Islet precursor cell (in vitro differentiated cells): Measurements from ENCODE around the gene MTMR12.
"Not testable (repeated sequence)": the region's sequence is repeated elsewhere in the genome, so short reads cannot be mapped to it uniquely, and the experiment has no call there.

ENCODE experiments used
- DNase-seq: peaks from one replicate; pipeline ENCODE4 v3.0.0-alpha.2; 2018

The MTMR12 gene

DNA sequence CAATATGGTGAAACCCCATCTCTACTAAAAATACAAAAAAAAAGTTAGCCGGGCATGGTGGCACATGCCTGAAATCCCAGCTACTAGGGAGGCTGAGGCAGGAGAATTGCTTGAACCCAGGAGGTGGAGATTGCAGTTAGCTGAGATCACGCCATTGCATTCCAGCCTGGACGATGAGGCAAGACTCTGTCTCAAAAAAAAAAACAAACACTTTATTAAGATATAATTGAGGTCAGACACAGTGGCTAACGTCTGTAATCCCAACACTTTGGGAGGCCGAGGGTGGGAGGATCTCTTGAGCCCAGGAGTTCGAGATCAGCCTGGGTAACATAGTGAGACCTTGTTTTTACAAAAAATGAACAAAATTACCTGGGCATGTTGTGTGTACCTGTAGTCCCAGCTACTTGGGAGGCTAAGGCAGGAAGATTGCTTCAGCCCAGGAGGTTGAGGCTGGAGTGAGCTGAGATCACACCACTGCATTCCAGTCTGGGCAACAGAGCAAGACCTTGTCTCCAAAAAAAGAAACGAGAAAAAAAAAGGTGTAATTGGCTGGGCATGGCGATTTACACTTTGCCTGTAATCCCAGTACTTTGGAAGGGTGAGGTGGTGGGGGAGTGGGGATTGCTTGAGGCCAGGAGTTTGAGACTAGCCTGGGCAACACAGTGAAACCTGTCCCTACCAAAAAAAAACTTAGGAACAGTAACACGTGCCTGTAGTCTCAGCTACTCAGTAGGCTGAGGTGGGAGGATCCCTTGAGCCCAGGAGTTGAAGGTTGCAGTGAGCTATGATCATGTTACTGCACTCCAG is 16.6 kb downstream of the MTMR12 start:
- not testable (repeated sequence) for DNase-seq

GRCh38 chr5:32291591-32291990 is 21.1 kb downstream of the MTMR12 start:
- no peak for DNase-seq

DNA sequence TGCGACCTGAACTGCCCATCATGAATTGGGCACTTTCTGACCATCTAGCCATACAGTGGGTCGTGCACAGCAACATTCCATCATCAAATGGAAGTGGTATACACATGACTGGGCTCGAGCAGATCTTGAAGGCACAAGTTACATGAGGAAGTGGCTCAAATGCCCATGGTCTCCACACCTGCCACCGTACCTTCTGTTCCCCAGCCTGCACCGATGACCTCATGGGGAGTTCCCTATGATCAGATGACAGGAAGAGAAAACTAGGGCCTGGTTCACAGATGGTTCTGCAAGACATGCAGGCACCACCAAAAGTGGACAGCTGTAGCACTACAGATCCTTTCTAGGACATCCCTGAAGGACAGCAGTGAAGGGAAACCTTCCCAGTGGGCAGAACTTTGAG is 21.8 kb downstream of the MTMR12 start:
- DNase-seq: no peak

DNA sequence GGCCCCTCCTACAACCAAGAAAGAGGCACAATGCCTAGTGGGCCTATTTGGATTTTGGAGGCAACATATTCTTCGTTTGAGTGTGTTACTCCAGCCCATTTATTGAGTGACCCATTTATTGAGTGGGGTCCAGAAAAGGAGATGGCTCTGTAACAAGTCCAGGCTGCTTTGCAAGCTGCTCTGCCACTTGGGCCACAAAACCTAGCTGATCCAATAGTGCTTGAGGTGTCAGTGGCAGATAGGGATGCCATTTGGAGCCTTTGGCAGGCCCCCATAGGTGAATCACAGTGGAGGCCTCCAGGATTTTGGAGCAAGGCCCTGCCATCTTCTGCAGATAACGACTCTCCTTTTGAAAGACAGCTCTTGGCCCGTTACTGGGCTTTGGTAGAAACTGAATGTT is 22.2 kb downstream of the MTMR12 start:
- not testable (repeated sequence) for DNase-seq

DNA sequence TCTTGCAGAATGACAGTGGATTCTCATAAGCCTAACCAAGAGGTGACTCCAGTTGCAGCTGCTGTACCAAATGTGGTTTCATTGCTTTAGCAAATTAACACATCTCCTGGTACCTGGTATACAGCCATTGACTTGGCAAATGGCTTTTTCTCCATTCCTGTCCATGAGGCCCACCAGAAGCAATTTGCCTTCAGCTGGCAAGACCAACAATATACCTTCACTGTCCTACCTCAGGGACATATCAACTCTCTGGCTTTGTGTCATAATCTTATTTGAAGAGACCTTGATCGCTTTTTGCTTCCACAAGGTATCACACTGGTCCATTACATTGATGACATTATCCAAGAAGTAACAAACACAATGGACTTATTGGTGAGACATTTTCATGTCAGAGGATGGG is 22.8 kb downstream of the MTMR12 start:
- not testable (repeated sequence) for DNase-seq

- not testable (repeated sequence) for DNase-seq
Observed at GRCh38 chr5:32288135-32288534, 24.6 kb downstream of the MTMR12 start.

- not testable (repeated sequence) for DNase-seq
Observed at GRCh38 chr5:32287525-32287924, 25.2 kb downstream of the MTMR12 start.

GRCh38 chr5:32285510-32286138 is 27.1 kb downstream of the MTMR12 start:
- no peak for DNase-seq

DNA sequence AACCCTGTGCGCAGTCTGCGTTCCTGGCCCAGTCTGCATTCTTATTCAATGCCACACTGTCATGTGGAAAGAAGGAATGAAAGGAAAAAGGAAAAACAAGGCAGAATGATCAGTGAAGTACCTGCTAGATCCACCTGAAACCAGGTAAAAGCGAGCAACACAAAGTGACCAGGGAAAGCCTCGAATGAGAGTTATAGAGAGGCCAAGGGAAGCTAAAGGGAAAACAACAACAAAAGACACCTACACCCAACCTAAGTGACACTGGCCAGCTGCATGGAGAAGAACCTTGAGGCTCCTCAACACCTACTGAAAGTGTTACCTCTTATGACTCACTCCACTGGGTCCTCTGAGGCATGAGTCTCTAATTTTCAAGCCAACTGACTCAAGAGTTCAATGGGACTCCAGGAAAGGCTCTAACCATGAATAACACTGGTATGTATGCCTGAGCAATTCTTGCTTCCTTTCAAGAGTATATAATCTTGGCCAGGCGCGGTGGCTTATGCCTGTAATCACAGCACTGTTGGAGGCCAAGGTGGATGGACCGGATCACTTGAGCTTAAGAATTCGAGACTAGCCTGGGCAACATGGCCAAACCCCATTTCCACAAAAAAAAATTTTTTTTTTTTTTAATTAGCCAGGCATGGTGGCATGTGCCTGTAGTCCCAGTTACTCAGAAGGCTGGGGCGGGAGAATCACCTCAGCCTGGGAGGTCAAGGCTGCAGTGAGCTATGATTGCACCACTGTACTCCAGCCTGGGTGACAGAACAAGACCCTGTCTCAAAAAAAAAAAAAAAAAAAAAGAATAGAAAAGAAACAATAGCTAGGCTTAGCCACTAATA is 29.0 kb downstream of the MTMR12 start:
- no peak for DNase-seq

DNA sequence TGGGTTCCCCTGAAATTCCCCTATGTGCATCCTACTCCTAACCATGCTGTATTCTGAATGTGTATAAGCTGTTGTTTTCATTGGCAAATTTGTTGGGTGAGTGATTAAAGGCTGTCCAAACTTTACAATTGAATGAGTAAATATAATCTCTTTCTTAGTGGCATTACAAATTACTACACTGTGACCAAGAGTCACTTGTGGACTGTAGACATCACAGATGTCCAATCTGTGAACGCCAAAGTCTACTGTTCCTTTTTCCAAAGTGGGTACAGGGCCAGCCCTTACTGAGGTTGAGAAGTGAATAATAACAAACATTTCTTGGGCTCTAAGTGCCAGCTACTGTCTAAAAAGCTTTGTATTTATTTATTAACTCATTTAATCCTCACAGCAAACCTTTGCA is 29.7 kb downstream of the MTMR12 start:
- DNase-seq: no peak

- no peak for DNase-seq
Observed at GRCh38 chr5:32282633-32283032, 30.1 kb downstream of the MTMR12 start.

DNA sequence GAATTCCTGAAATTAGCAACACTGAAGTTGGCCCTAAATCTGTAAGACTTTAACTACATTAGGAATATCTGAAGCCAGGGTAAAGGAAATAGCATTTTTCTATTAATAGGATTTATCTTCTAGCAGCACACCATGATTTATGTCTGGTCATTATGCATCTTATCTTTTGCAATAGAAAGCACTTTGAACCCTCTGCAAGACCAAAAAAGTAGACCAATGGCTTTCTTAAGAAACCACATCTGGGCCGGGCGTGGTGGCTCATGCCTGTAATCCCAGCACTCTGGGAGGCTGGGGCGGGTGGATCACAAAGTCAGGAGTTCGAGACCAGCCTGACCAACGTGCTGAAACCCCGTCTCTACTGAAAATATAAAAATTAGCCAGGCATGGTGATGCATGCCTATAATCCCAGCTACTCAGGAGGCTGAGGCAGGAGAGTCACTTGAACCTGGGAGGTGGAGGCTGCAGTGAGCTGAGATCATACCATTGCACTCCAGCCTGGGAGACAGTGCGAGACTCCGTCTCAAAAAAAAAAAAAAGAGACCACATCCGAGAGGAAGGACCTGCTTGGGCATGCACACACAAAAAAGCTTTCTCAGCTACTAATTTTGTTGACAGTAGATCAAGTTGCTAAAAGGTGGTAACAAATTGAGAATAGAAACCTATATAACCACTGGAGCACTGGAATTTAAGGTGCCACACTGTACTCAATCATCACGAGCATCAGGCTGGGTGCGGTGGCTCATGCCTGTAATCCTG is 31.2 kb downstream of the MTMR12 start:
- not testable (repeated sequence) for DNase-seq

DNA sequence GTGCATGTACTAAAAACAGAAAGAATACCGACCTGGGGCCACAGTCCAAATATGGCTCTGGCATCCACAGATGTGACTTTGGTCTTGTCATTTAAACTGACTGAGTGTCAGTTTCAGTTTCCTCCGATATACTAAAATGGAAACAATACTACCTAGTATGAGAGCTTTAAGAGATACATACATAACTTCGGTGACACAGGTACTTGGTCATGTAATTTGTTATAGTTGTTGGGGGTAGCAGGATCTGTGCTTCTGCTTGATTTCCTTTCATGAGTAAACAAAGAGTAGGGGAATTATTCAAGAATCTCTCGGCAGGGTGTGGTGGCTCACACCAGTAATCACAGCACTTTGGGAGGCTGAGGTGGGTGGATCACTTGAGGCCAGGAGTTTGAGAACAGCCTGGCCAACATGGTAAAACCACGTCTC is 32.1 kb downstream of the MTMR12 start:
- no peak for DNase-seq

GRCh38 chr5:32279786-32280185 is 33.0 kb downstream of the MTMR12 start:
- DNase-seq: no peak

DNA sequence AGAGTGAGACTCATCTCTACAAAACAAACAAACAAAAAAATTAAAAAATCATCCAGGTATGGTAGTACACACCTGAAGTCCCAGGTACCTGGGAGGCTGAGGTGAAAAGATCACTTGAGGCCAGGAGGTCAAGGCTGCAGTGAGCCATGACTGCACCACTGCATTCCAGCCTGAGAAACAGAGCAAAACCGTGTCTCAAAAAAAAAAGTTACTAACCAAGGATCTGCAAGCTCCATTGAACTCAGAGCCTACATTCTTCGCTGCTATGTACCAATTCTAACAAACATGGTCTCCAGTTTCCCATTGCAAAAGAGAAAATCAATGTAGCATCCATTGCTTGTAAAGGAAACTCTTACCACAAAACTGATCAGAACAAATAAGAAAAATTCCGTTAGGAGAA is 33.5 kb downstream of the MTMR12 start:
- DNase-seq: no peak

- no peak for DNase-seq
Observed at GRCh38 chr5:32278406-32278805, 34.3 kb downstream of the MTMR12 start.

DNA sequence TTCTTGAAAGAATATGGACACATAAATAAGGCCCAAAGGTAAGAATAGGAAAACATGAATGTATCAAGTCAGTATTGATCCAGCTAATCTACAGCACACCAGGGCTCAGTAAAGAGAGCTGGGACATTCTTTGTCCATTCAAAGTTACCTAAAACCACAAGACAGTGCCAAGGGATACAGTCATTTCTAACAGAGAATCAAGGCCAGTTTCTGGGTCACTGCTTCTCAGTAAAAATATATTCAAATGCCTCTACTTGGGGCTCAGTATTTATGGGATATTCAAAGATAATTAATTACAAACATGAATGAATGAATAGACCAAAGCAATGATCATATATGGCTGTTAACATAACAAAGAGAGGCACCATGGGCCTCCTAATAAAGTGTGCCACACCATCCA is 34.9 kb downstream of the MTMR12 start:
- no peak for DNase-seq

- no peak for DNase-seq
Observed at GRCh38 chr5:32276173-32276853, 36.4 kb downstream of the MTMR12 start.

DNA sequence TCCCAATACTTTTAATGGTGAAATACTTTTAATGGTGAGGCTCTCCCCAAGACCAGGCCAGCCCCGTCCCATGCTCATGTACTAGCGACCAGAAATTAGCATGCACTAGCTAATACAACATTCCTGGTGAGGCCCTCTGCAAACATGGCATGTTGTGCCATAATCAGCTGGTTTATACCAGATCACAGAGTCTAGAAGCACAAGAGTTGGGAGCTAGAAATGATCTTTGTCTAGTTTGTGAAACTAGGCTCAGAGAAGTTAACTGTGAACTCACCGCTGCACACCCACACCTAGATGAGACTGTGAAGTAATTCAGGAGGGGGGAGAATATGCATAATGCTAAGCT is 37.4 kb downstream of the MTMR12 start:
- no peak for DNase-seq

- no peak for DNase-seq
Observed at GRCh38 chr5:32274548-32275395, 38.0 kb downstream of the MTMR12 start.

- DNase-seq: no peak
Observed at GRCh38 chr5:32273821-32274220, 38.9 kb downstream of the MTMR12 start.
